ENCODE measurements around the gene HECW1. TPM values are rescaled to one million over a fixed set of nuclear protein-coding genes. Genes with fewer than 3 reads are reported as not detected.
A peak's percentile ranks its signal among the peaks of the same experiment; 100 is the strongest.

HECW1 gene
- total and polyA plus RNA-seq, 2 of the 13 experiments (the other 11 are each of a cell fraction or from before 2014, with no cell fraction given), result not detected

- TF ChIP-seq SOX13 (IDR thresholded peaks at IDR 0.05) (no peak), SOX13 (CRISPR knock-in tag; conservative IDR thresholded peaks at IDR 0.05 in 1 of 2, IDR thresholded peaks at IDR 0.05 in 1 of 2) (peak in 1 of 2 experiments; percentile 19; a peak in 1 of 4 replicates), CREM (IDR thresholded peaks at IDR 0.05) (peak; percentile 26; the same call in 1 of the 2 replicates), CREM (CRISPR knock-in tag; IDR thresholded peaks at IDR 0.05) (no peak), ARID5B (CRISPR knock-in tag; IDR thresholded peaks at IDR 0.05) (peak; percentile 40; the same call in 1 of the 2 replicates), ZNF367 (CRISPR knock-in tag; IDR thresholded peaks at IDR 0.05; ENCODE audit: borderline replicate concordance) (no peak), ZNF280B (CRISPR knock-in tag; IDR thresholded peaks at IDR 0.05; ENCODE audit: borderline replicate concordance) (no peak), TOE1 (CRISPR knock-in tag; IDR thresholded peaks at IDR 0.05) (no peak), POLR2A (IDR thresholded peaks at IDR 0.05; ENCODE audit: insufficient read depth in 1 of 2, low read depth in 2 of 2, low read length in 2 of 2) (0 out of 4 replicates have a peak, but pooled peaks of 1 of the 2 experiments have one; percentile 11), CEBPG (CRISPR knock-in tag; IDR thresholded peaks at IDR 0.05) (peak; percentile 49)
These were observed 473.9 kb downstream of the HECW1 start (continued) for GRCh38 chr7:43586251-43586900.

Data from HepG2 (cell line).